IPS-18c (cell line): Measurements from ENCODE around the gene SMDT1.
"Not testable (repeated sequence)": the region's sequence is repeated elsewhere in the genome, so short reads cannot be mapped to it uniquely, and the experiment has no call there.

Source experiments
- H3K4me3 ChIP-seq: 2 replicates; pipeline ENCODE4 v1.7.0; 2013; ENCODE audit warnings: low read depth, mild to moderate bottlenecking, low read length, moderate library complexity; ENCODE audit not compliant: insufficient read depth
- H3K9me3 ChIP-seq: one replicate; pipeline ENCODE4 v1.6.1; 2013; ENCODE audit warnings: mild to moderate bottlenecking, low read length, moderate library complexity; ENCODE audit not compliant: control insufficient read depth, insufficient read depth

Gene SMDT1

DNA sequence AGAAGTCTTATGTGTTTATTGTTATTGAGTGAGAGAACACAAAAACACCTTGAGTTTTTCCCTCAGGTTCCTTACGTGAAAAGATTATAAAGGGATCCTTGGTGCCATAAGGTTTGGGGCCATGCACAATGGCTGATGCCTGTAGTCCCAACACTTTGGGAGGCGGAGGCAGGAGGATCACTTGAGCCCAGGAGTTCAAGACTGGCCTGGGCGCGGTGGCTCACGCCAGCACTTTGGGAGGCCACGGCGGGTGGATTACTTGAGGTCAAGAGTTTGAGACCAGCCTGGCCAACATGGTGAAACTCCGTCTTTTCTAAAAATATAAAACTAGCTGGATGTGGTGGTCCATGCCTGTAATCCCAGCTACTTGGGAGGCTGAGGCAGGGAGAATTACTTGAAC is 5.4 kb downstream of the SMDT1 start:
- no peaks in the 10 kb centered on the region for H3K9me3 ChIP-seq
- no peak overlapping the region for H3K4me3 ChIP-seq

DNA sequence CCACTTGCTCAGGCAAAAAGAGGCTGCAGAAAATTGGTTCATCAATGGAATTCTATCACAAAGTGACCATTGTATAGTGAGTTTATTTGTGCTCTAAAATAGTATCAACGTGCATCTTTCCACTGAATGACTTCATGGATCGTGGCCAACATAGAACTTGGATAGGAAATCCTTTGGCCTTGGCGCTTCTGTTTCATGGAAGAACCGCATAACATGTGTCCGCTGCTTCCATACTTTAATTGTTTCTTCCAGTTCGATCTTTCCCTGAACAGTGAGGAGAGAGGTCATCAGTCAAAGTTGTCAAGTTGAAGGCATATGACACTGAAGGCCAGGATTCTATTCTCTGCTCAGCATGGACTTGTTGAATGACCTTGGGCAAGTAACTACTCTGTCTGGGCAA is 6.6 kb downstream of the SMDT1 start:
- no peaks in the 10 kb centered on the region for H3K9me3 ChIP-seq
- H3K4me3 ChIP-seq: no peak overlapping the region

DNA sequence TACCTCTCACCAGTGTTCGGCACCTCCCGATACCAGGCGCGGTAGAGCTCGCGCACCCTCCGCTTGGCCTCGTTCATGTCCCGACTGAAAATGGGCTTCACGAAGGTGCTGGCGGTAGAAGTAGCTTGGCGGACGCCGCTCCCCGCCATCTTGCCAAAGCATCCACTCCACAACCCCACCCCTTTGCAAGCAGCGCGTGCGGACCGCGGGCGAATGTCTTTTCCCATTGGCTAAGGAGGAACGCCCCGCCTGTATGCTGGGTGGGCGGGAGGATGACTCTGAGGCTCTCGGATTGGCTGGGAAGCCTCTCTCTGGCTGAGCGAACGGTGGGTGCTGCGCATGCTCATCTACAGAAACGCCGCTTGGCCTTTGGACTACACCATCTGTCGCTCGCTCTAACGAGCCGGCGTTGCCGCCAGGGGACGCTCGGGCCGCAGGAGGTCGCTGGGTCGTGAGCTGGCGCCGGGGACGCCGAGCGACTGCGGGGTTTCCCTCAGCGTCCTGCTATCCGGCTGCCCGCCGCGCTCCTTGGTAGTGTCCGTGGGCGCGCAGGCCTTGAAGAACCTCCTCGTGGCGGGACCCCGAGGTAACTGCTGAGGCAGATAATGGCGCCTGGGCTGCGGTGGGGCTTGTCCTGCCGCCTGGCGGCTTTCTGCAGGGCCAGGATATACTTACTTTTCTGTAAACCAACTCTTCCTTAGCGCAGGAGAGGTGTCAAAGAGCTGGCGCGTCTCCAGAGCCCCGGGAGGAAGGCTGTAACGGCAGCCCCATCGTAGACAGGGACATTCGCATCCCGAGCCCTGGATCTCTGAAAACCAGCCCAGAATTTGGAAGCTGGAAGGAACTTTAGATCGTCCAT is 11.3 kb downstream of the SMDT1 start, which contains the start of gene NDUFA6:
Gene NDUFA6 (minus strand): TSS at position 177 of the 859 bp plus-strand sequence. CDS start 28 bp downstream, at position 149.
- H3K4me3 ChIP-seq: peak within 1 kb of the TSS; percentile 99
- H3K9me3 ChIP-seq: no peaks in the 10 kb centered on the region

DNA sequence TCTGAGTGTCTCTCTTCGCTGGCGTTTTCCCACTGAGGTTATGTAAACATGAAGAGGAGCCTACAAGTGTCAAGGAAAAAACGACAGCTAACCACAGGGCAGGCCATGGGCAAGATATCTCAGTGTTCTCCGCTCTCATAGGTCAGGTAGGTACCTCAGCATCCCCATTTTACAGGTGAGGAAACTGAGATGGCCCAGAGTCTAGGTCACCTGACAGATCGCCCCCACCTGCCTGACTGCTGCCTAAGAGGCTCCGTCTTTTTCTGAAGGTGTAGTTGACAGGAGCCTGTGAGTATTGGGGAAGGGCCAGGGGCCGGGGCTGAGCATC is 11.9 kb downstream of the SMDT1 start:
- H3K4me3 ChIP-seq: peak overlapping the region; percentile 62; the same call in 1 of the 2 replicates
- no peaks in the 10 kb centered on the region for H3K9me3 ChIP-seq

DNA sequence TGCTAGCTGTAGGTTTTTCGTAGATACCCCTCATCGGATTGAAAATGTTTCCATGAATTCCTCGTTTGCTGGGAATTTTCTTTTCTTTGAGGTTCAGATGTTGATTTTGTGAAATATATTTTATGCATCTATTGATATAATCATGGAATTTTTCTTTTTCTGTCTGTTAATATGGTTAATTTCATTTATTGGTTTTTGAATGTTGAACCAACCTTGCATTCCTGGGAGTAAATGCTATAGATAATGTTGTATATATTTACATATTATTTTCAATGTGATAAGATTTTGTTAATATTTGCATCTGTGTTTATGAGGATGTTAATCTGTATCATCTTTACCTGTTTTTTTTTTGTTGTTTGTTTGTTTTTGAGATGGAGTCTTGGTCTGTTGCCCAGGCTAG is 21.7 kb downstream of the SMDT1 start:
- Histone ChIP-seq H3K9me3 (peaks cover 6% of the 10 kb centered on the region), H3K4me3 (no peak overlapping the region)

DNA sequence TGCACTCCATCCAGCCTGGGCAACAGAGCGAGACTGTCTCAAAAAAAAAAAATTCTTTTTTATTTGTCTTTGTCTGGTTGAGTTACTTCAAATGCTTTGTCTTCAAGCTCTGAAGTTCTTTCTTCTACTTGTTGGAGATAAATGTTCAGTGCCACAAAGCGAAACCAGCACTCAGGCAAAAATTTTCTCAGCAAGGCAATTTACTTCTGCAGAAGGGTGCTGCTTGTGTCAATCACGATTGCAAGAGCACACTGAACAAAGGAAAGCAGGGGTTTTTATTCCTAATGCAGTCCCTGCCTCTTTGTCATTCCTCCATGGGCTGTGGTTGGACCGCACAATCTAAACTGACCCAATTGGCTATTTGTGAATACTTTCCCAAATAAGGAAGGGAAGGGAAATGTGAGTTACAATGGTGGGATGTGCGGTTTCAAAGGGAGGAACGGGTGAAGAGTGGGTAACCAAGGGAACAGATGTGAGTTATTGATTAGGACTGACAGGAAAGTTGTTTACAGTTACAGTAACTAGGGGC is 24.9 kb downstream of the SMDT1 start:
- not testable (repeated sequence) for H3K9me3 ChIP-seq, H3K4me3 ChIP-seq

DNA sequence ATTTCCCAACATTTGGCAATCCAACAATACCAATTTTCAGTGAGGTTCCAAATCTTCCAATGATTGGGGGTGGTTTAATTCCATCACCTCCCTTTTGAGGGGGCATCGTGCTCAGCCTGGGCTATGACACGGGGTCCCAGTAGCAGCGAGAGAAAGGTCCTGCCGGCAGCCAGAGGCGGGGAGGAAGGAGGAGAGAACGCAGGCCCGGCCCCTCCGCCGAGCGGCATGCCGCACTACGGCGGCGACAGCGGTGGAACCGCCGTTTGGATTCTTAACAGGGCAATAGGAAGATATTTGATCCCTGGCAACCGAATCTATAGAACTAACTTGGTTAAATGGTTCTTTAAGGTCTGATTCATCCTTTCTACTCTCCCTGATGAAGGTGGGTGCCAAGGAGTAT is 29.3 kb downstream of the SMDT1 start:
- H3K4me3 ChIP-seq: no peak overlapping the region
- peaks cover 2% of the 10 kb centered on the region for H3K9me3 ChIP-seq

DNA sequence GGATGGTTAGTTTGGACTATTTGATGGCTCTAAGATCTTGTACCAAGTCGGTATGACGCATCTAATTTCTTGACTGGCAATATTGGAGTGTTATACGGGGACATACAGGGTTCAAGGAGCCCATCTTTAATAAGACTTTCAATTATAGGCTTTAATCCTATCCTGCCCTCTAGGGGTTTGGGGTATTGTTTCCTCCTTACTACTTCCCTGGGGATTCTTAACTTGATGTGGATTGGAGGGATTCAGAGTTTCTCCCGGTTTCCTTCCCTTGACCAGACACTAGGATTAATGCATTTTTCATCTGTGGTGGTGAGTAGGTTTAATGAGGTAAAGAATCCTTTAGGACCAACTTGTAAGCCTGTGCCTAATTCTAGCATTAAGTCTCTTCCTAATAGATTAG is 32.3 kb downstream of the SMDT1 start:
- H3K4me3 ChIP-seq: no peak overlapping the region
- H3K9me3 ChIP-seq: peaks cover 2% of the 10 kb centered on the region

DNA sequence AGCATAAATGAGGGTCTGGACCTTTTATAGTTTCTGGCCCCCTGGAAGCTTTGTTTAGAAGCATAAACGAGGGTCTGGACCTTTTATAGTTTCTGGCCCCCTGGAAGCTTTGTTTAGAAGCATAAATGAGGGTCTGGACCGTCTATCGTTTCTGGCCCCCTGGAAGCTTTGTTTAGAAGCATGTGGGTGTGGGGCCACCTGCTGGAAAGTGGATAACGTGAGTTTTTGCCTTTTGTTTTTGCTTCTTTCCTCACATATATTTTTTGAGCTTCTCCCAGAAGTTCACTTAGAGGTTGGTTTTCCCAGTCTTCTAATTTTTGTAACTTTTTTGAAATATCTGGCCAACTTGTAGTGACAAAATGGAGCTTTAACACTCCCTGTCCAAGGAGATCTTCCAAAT is 33.3 kb downstream of the SMDT1 start:
- H3K9me3 ChIP-seq, H3K4me3 ChIP-seq: not testable (repeated sequence)

DNA sequence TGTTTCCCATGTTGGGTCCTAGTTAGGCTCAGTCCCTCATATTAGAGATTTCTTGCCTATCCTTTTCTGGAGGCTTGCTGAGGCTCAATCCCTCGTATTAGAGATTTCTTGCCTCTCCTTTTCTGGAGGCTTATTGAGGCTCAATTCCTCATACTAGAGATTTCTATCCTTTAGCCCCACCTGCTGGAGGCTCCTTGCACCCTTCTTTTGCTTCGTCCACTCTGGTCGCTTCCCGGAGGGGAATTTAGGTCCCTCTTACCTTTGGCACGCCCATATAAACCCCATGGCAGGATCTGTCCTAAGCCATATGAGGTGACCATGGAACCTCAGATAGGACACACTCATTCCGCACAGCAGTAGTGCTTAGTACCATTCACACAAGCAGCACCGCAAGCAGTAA is 35.2 kb downstream of the SMDT1 start:
- Histone ChIP-seq H3K9me3 (peaks cover 2% of the 10 kb centered on the region), H3K4me3 (no peak overlapping the region)

DNA sequence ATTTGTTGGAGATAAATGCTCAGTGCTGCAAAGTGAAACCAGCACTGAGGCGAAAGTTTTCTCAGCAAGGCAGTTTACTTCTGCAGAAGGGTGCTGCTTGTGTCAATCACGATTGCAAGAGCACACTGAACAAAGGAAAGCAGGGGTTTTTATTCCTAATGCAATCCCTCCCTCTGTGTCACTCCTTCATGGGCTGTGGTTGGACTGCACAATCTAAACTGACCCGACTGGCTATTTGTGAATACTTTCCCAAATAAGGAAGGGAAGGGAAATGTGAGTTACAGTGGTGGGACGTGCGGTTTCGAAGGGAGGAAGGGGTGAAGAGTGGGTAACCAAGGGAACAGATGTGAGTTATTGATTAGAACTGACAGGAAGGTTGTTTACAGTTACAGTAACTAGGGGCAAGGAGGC is 35.9 kb downstream of the SMDT1 start:
- not testable (repeated sequence) for H3K9me3 ChIP-seq, H3K4me3 ChIP-seq

DNA sequence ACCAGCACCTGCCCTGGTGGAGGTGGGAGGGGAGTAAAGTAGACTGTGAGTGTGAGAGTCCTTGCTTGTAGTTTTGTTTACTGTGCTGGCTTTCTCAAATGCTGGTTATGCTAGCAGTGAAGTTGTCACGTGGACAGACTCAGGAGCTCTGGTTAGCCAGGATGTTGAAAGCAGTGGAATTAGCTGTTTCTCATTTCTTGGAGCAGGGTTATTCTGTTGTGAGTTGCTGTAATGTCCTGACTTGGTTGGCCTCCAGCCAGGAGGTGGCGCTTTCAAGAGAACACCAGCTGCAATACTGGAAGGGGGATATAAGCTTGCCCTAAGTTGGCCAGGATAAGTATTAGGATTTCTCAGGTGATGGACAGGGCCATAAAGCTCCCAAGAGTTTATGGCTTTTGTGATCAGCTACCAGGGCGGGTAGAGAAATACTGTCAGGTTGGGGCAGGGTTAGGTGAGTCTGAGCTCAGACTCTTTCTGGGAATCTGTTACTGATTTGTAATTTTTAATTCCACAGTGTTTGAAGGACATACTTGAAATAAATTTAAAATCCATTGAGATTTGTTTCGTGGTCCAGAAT is 37.4 kb downstream of the SMDT1 start:
- no peaks in the 10 kb centered on the region for H3K9me3 ChIP-seq
- H3K4me3 ChIP-seq: no peak overlapping the region

DNA sequence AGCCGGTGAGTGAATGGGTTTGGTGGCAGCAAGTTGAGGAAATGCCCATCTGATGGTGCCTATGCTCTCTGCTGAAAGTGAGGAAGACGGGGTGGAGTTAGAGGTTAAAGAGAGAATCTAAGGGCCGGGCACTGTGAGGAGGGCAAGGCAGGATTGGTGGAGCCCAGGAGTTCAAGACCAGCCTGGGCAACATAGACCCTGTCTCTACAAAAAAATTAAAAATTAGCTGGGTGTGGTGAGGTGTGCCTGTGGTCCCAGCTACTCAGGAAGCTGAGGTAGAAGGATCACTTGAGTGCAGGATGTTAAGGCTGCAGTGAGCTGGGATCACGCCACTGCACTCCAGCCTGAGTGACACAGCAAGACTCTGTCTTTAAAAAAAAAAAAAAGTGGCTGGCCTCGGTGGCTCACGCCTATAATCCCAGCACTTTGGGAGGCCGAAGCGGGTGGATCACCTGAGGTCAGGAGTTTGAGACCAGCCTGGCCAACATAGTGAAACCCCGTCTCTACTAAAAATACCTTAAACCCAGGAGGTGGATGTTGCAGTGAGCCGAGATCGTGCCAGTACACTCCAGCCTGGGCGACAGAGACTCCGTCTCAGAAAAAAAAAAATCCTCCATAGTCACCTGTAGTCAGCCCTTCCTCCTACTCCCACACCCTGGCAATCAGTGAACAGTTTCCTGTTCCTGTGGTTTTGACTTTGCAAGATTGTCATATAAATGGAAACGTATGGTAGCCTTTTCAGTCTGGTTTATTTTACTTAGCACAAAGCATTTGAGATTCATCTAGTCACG is 40.9 kb downstream of the SMDT1 start:
- not testable (repeated sequence) for H3K9me3 ChIP-seq, H3K4me3 ChIP-seq

DNA sequence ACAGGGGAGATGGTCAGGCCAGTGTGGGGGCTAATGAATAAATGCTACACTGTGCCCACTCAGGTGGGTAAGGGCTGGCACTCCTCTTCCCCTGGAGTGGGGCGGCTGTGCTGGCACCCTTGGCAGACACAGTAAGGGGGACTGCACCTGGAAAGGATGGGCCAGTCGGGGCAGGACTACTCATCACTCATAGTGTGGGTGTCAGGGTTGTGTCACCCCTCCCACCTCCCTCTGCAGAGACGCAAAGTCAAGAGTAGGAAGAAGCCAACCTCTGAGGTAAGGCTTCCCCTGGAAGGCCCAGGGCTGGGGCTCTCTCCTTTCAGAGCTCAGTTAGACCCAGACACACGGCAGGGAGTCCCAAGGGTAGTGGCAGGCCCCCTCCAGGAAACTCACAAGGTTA is 44.0 kb downstream of the SMDT1 start:
- H3K4me3 ChIP-seq, H3K9me3 ChIP-seq: not testable (repeated sequence)

DNA sequence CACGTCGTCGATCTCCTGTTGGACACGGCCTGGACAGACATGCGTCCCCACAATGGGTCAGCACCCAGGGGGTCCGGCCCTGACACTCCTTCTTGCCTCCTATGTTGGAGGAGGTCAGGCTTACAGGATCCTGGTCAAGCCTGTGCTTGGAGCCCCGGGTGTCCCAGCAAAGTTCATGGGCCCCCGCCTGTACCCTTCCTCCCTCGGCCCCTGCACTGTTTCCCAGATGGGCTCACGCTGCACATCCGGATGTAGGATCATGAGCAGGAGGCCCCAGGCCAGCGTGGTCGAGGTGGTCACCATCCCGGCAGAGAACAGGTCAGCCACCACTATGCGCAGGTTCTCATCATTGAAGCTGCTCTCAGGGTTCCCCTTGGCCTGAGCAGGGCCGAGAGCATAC is 48.1 kb downstream of the SMDT1 start:
- Histone ChIP-seq H3K9me3 (peaks cover 2% of the 10 kb centered on the region), H3K4me3 (no peak overlapping the region)

DNA sequence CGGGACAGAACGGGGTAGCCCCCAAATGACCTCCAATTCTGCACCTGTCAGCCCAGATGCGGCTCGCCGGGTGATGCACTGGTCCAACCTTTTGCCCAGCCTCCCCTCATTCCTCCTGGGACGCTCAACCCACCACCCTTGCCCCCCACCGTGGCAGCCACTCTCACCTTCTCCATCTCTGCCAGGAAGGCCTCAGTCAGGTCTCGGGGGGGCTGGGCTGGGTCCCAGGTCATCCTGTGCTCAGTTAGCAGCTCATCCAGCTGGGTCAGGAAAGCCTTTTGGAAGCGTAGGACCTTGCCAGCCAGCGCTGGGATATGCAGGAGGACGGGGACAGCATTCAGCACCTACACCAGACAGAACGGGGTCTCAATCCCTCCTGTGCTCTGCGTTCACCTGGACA is 48.5 kb downstream of the SMDT1 start:
- not testable (repeated sequence) for H3K4me3 ChIP-seq, H3K9me3 ChIP-seq

DNA sequence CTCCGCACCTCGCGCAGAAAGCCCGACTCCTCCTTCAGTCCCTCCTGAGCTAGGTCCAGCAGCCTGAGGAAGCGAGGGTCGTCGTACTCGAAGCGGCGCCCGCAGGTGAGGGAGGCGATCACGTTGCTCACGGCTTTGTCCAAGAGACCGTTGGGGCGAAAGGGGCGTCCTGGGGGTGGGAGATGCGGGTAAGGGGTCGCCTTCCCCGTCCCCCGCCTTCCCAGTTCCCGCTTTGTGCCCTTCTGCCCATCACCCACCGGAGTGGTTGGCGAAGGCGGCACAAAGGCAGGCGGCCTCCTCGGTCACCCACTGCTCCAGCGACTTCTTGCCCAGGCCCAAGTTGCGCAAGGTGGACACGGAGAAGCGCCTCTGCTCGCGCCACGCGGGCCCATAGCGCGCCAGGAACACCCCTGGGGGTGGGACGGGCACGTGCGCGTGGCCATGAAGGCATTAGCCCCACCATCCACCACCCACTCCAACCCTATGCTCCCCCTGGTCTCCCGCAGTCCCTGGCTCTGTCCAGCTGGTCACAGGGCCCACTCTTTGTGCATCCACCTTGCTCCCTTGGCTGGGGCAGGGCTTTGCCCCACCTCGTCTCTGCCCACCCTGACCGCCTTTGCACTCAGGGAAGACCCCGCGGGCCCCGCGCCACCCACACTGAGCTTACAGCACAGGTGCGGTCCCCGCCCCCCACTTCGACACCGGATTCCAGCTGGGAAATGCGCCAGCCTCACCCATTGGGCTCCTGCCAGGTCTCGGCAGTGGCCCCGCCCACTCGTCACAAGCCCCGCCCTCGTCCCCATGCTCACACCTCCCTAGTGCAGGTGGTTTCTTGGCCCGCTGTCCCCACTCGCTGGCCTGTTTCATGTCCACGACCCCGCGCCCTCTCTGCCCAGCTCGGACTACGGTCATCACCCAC is 49.5 kb downstream of the SMDT1 start:
- H3K4me3 ChIP-seq, H3K9me3 ChIP-seq: not testable (repeated sequence)
